ENCODE measurements around the gene TMEM176B.

TMEM176B gene

GRCh38 chr7:150799741-150800580 lies at the start of gene TMEM176B:
Gene TMEM176B (minus strand): TSS chr7:150800364. CDS start chr7:150796569, 3,795 bp downstream.
- no peak for DNase-seq

GRCh38 chr7:150849204-150849775 lies 49.1 kb upstream of the TMEM176B start:
- no peak for DNase-seq

DNA sequence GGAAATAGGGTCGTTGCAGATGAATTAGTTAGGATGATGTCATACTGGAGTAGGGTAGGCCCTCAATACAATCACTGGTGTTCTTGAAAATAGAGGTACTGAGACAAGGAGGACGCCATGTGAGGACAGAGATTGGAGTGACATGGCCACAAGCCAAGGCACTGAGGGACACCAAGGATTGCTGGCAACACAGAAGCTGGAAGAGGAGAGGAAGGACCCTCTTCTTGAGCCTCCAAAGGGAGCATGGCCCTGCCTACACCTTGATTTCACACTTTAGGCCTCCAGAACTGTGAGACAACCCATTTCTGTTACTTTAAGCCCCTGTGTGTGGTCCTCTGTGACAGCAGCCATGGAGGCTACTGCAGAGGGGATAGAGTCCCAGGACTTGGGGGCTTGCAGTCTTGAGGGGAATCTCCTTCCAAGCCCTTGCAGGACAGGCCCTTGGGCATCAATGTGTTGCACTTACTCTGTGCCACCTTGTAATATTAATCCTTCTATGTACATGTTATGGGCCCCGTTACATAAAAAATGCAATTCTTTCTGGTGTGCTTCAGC lies 48.5 kb upstream of the TMEM176B start:
- DNase-seq: no peak

GRCh38 chr7:150848111-150848510 lies 47.9 kb upstream of the TMEM176B start:
- DNase-seq: no peak

DNA sequence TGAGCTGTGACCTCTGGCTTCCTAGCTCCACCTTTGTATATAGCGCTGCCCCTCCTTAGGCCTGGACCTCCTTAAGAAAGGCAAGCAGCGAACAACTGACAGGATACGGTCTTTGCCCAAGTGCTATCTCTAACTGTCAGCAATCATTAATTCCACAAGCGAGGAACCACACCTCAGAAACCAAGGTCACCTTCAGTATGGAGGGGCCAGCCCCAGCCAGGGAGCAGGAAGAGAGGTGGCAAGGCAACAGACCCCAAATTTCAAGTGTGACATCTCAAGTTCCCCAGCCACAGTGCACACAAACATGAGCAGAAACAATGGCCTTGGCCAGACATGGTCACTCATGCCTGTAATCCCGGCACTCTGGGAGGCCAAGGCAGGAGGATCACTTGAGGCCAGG lies 47.4 kb upstream of the TMEM176B start:
- no peak for DNase-seq

GRCh38 chr7:150846291-150847115 lies 46.3 kb upstream of the TMEM176B start:
- DNase-seq: no peak

DNA sequence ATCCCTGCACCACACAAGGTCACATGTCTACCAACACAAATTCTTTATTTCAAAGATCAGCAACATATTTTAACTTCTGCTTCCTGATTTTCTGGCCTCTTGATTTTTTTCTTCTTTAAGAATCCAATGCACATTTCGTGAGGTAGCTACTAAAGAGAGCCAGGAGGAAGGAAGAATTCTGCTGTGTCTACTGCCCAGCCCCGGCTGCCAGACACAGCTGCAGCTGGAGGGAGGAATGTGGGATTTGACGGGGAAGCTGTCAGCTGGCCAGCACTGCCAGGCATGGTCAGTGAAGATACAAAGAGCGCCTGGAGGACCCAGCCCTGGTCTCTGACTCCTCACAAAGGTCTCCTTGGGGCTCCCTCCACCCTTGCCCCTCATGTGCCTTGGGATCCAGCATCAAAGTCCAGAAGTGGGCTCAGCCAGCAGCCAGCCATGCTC lies 45.3 kb upstream of the TMEM176B start:
- DNase-seq: no peak

GRCh38 chr7:150842716-150843115 lies 42.6 kb upstream of the TMEM176B start:
- no peak for DNase-seq

DNA sequence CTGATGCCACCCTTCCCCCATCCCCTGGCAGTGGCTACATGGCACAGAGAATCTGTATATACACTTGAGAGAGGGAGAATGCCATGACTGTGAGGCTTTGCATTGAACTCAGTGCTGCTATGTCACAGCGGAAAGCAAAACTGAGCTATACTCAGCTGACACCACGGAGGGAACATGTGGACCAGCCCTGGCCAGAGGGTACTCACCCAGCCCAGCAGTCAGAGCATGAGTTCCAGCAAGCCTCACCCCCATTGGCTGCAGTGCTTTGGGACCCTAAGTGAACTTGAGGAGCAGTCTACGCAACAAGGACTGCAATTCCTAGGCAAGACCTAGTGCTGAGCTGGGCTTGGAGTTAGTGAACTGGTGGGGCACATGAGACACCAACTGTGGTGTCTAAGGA lies 41.9 kb upstream of the TMEM176B start:
- DNase-seq: no peak

DNA sequence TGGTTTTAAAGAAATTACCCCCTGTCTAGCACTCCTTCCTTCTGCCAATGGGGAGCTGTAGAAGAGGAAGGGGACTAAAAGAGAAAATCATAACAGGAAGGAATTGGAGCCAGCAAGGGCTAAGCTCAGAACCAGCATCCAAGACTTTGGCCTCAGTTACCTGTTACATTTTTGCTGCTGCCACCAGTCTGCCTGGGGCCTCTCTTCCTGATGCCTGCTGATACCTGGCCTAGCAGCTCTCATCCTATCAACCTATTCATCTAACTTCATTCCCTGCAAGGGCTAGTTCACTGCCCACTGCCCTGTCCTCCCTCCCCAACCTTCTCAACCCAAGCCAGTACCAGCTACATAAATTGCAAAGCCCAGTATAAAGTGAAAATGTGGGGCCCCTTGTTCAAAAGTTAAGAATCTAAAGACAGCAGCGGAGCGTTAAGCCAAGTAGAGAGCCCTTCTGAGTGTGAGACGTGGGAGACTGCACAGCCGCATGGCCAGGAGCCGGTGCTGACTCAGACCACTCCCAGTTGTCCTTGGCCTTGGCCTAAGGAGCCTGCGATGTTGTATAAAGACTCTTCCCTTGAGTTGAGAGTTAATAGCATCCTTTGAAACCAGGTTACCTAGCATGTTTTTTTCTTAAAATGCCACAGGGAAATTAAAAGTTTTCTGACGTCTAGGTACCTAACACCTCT lies 38.9 kb upstream of the TMEM176B start:
- DNase-seq: no peak

DNA sequence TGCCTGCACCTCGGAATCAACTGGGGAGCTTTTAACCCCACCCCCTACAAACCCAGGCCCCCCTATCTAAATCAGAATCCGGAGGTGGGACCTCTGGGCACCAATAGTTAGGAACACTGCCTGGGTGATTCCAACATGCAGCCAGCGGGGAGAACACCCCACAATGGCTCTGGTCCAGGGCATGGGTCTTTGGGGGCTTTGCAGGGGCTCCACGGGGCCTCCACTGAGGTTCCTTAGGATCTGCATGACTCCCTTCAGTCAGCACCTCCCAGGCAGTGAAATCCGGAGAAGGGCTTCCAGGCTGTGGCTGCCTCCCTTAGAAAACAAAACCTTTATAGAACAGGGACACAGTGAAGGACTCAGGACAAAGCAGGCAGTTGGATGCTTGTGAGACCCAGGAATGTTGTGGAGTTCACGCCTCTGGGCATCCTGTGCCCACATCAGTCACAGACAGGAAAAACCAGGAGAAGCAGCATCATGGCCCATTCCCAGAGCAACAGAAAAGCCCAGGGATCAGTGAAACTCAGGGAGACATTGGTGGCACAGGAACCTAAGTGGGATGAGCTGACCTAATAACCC lies 35.6 kb upstream of the TMEM176B start:
- no peak for DNase-seq

DNA sequence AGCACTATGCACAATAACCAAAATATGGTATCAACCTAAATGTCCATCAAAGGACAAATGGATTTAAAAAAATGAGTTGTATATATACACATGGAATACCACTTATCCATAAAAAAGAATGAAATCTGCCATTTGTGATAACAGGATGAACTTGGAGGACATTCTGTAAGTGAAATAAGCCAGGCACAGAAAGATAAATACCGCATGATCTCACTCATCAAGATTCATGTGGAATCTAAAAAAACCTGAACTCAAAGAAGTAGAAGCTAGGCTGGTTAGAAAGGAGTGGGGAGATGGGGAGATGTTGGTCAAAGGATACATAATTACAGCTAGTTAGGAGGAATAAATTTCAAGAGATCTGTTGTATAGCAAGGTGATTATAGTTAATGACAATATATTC lies 34.9 kb upstream of the TMEM176B start:
- no peak for DNase-seq

- DNase-seq: no peak
Observed at GRCh38 chr7:150831851-150832250, 31.7 kb upstream of the TMEM176B start.

GRCh38 chr7:150830937-150831336 lies 30.8 kb upstream of the TMEM176B start:
- no peak for DNase-seq

DNA sequence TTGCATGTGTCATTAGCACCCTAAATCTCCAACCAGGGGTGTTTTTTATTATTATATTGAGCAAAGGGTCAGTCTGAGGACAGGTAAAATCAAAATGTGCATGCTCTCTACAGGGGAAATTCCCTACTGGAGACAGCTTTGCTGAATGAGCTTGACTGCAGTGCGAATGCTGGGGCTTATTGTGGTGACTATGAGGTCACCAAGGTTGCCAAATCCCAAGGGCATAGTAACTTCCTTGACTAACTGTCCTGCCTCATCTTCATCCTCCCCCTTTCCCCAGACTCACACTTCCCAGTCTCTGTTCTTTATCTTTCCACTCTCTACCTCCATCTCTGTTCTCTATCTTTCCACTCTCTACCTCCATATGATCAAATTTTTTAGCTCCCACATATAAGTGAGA lies 29.3 kb upstream of the TMEM176B start:
- no peak for DNase-seq

- DNase-seq: no peak
Observed at GRCh38 chr7:150828384-150828783, 28.2 kb upstream of the TMEM176B start.

DNA sequence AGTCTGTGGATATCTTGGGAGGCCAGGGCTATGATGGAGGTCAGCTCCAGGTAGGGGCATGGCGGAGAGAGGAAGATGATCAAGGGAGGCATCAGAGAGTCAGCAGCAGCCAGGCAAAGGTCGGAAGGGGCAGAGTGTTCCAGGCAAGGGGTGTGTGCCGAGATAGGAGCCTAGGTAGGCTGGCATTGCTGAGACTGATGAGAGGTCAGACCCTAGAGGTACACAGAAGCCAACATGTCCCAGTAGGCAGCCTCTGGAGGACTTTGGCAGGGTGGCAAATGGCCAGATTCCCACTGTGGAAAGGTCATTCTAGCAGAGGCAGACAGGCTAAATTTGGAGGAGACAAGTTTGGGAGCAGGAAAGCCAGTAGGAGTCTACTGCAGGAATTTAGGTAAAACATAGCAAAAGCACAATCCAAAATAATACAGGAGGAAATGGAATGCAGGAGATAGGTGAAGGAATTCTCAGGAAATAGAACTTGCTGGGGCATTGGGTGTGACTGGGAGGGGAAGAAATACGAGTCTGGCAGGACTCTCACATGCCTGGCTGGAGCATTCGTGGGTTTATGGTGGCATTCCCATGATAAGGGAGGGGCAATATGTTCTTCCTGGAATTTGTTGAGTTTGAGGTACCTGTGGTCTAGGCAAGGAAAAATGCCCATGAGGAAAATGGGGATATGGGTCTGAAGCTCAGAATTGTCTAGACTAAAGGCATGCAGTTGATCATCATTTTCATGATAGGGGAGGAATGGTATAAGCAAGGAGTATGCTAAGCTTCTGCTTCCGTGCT lies 26.1 kb upstream of the TMEM176B start:
- no peak for DNase-seq

DNA sequence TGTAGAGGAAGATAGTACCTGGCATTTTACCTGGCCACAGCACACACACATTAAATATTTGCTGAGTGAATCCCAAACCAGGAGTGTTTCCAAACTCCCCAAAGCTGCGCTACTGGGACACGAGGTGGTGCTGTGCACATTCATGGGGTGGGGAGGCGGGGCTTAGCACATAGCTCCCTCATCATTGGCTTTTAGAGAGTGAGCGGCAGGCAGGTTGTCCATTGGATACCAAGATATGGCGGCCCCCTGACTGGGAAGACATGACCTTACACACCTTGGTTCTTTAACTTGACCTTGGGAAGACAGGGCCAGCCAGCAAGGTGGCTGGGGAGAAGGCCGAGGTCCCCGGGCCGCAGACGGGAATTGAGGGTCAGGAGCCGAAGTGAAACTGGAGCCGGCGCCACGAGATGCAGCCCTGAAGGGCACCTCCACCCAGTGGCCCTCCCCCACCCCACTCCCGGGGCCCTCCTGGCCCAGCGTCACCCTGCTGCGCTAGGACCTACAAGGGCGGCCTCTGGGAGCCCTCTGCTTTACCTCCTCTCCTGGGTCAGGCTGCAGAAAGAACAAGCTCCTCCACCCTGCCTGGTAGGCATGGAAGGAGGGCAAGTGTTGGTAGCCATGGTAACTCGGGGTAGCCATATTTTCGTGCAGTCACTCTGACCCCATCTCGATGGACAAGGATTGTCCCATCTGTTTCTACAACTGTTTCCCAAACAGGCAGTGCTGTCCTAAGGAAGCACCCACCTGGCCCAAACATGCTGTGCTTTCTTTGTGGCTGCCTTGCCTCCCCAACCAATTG lies 24.4 kb upstream of the TMEM176B start:
- DNase-seq: no peak

GRCh38 chr7:150823484-150824126 lies 23.4 kb upstream of the TMEM176B start:
- DNase-seq: no peak

GRCh38 chr7:150823043-150823442 lies 22.9 kb upstream of the TMEM176B start:
- DNase-seq: no peak
